HG03342 (cell line): Measurements from ENCODE around the gene FCGBP.
"Not testable (repeated sequence)": the region's sequence is repeated elsewhere in the genome, so short reads cannot be mapped to it uniquely, and the experiment has no call there.

Source experiments
- ATAC-seq: cut with Tn5 transposase; IDR thresholded peaks from one replicate; pipeline ENCODE4 v1.9.1; 2021; ENCODE audit warnings: mild to moderate bottlenecking, moderate library complexity; ENCODE audit not compliant: unreplicated experiment

FCGBP gene

DNA sequence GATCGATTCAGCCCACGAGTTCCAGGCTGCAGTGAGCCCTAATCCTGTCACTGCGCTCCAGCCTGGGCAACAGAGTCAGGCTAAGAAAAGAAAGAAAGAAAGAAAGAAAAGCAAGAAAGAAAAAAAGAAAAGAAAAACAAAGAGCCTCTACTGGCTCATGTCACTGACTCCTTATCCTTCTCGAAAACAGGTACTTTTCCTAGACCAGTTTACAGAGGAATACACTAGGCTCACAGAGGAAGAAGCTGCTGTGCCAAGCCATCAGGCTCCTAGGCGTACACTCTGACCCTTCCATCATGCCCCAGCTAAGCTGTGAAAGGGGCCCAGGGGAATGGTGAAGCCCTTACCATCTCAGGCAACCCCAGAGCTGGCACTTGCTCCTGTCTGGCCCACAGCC lies 41.9 kb downstream of the FCGBP start:
- not testable (repeated sequence) for ATAC-seq

GRCh38 chr19:39891660-39892505 lies 42.6 kb downstream of the FCGBP start:
- ATAC-seq, result not testable (repeated sequence)

DNA sequence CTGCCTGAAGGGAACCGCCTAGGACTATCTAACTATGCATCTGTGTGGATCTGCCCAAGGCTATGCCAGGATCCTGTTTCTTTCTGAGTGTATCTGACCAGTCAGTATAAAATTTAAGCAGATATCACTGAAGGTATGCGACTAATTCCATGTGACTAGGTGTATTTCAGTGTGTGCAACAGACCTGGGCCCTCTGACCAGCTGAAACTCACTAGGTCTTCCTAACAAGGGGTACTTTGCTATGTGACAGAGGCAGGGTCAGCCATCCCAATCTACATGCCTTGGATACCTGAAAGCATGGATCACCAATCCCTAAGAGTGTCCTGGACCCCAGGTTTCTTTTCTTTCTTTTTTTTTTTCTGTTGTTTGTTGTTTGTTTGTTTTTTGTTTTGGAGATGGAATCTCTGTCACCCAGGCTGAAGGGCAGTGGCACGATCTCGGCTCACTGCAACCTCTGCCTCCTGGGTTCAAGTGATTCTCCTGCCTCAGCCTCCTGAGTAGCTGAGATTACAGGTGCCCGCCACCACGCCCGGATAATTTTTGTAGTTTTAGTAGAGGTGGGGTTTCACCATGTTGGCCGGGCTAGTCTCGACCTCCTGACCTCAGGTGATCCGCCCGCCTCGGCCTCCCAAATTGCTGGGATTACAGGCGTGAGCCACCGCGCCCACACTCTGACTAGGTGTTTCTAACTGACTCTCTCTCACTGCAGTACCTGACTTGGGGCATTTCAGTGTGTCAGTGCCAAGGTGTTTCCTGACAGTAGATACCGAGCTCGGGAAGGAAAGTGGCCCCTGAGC lies 43.5 kb downstream of the FCGBP start:
- ATAC-seq, result no peak

DNA sequence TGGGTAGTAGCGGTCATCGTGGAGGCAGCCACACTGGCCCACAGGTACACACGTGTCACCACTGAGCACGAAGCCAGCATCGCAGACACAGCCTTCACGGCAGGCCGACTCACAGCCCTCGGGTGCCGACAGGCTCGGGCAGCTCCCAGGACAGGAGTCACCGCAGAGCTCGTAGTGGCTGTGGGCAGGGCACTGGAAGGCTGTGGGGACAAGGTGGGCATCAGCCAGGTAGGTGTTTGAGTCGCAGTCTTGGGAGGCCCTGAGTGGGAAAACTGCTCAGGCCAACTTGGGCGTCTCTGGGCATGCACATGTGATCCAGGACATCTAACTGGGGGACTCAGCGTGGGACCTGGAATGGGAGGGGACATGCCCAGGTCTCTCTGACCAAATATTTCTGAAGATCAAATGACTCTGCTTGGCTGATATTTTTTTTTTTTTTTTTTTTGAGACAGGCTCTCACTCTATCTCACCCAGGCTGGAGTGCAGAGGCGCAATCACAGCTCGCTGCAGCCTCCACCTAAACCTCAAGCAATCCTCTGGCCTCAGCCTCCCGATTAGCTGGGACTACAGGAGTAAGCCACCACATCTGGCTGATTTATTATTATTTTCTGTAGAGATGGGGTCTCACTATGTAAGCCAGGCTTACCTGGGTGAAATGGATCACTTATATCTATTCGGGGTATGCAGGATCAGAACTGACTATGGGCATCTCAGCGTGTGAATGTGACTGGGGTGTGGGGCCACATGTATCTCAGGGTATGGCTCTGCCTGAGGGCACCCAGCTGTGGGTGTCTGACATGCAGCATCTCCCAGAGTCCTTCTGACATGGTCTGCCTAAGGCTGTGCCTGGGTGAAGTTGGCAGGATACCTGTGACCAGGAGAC lies 44.3 kb downstream of the FCGBP start:
- ATAC-seq, result not testable (repeated sequence)

- not testable (repeated sequence) for ATAC-seq
Measured at GRCh38 chr19:39887456-39887951, 46.9 kb downstream of the FCGBP start.

GRCh38 chr19:39885821-39886554 lies 48.4 kb downstream of the FCGBP start:
- ATAC-seq, result not testable (repeated sequence)

GRCh38 chr19:39884721-39885120 lies 49.7 kb downstream of the FCGBP start:
- ATAC-seq, result not testable (repeated sequence)
